GM18526 (cell line): ENCODE results near the gene TNFRSF18.

Experiments
- POLR2A ChIP-seq: IDR thresholded peaks from 3 replicates; pipeline ENCODE4 v1.6.1; 2011; ENCODE audit not compliant: insufficient read length; ENCODE audit errors: extremely low read depth

Gene TNFRSF18

DNA sequence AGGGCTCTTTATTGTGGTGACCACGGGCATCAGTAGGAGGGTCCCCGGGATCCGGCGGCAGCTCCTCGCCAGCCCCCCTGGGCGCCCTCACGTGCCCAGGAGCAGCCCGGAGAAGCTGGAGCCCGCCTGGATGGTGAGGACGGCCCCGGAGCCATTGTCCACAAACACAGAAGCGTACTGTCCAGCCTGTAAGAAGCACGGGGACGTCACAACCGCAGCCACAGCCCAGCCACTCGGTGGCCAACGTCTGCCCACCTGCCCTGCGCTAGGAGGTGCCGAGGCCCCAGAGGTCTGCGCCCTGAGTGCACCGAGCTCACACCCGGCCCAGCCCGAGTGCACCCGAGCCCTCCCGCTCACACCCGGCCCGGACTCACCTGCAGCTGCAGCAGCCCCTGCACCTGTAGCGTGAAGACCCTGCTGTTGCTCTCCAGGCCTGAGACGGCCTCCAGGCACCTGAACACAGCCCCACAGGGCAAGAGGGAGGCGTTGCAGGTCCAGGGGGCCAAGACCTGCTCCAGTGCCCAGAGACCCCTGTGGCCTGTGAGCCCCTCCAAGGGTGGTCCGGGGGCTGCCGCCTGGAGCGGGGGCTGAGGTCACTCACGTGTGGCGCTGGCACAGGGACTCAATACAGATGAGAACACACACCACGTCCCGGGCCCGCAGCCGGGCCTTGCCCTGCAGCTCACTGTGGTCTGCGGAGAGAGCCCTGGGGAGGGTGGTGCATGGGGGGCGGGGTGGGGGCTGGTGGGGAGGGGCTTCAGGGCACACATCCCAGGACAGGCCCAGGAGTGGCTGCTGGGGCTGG lies 36.3 kb upstream of the TNFRSF18 start:
- no peak for TF ChIP-seq POLR2A

DNA sequence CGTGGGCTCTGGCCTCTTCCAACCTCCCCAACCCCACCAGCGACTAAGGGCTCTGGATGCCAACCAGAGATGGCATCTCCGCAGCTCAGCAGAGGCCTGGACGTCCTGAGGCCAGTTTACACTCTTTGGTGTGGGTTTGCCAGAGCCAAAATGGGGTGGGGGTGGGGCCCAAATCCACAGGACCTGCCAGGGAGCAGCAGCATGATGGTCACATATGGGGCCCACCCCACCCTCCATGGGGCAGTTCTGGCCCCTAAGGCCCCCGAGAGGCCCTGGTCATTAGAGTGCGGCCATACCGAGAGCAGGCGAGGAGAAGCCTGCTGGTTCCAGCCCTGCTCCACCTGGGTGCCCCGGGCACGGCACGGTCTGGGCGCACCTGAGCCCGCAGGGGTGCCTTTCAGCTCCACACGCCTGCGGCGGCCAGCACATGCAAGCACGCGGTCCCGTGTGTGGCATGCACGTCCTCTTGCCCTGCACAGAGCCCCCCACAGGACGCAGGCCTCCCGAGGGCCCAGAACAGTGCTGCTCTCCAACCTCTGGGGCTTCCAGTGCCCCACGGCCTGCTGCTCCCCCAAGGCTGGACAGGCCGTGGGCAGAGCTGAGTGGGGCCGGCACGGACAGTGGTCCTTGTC lies 35.3 kb upstream of the TNFRSF18 start:
- no peak for TF ChIP-seq POLR2A

DNA sequence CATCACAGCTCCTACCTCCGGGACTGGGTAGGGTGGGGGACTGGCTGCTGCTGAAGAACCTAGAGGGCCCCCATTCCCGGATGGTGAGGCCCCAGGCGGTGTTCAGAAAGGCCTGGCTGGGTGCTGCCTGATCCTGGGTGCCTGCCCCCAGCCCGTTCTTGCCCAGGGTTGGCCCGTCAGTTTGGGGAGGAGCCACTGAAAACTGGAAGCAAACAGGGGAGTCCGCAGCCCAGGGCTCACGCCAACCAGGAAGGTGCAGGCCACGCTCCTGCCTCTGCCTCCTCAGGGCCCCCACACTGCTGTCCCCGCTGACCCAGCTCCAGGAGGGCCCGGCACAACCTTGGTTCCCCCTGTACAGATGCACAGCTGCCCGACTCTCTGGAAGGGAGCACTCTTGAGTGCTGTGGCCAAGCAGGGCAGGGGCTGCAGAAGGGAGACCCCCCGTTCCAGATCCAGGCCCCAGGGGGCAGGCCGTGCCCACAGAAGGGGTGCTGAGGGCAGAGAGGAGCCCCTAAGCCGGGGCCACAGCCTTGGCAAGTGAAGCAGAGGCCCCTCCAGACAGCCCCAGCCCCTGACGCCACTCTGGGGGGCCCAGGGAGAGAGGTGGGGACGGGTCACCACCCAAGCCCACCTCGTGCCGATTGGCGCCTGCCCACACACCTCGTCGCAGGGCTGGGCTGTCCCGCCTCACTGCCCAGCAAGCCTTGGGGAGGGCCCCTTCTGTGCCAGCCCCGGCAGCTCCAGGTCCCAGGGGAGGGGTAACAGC lies 34.6 kb upstream of the TNFRSF18 start:
- no peak for TF ChIP-seq POLR2A

DNA sequence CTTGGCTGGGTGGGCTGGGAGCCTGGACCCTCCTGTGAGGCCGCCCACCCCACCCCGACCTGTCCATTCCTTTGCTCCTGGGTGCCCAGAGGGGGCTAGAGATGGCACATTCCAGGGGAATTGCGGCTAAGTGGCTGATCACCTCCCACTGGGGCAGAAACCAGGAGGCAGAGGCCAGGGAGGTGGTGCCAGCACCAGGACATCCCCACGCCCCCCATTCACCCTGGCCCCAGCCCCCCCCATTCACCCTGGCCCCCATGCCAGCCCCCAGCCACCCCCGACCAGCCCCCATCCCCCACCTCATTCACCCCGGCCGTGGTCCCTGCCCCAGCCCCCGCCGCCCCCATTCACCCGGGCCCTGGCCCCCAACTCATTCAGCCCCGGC lies 33.9 kb upstream of the TNFRSF18 start:
- TF ChIP-seq POLR2A: no peak

DNA sequence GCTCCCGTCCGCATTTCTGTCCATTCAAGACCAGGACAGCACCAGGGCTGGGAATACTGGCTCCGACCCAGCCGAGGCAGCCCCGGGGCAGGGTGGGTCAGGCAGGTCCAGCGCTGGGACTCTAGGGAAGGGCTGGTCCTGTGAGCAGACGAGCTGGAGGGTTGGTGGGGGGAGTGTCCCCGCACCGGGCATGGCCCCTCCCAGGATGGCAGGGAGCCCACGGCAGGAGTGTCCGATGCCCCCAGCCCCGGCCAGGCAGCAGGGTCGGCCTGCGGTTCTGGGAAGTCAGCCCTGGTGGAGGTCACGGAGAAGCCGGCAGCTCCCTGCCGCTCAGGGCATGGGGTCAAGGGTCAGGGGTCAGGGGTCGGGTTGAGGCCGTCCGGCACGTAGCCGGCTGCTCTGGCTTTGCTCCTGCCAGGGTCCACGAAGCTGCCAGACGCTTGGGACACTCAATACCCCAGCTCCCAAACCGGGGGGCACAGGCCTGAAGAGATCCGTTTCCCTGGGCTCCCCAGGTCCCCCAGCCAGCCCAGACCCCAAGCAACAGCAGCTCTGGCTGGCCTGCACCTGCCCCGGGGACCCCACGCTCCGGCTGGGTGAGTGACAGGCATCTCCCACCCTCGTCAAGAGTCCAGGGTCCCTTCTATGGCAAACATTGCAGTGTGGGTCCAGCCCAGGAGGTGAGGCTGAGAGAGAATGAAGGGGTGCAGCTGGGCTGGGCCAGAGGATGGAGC lies 33.4 kb upstream of the TNFRSF18 start:
- TF ChIP-seq POLR2A: no peak

DNA sequence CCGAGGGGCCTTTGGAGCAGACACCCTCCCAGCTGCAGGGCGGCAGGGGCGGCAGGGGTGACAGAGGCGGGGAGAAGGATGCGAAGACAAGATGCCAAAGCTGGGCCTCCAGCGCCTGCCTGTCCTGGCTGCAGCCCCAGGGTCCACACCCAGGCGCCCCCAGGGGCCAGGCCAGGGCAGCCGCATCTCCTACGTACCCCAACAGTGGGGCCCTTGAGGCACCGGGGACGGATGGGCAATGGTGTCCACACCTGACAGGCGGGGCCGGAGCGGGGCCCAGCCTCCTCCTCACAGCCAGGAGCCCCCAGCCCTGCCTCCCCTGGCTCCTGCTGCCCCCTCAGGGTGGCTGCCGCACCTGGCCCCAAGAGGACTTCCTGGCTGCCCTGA lies 32.8 kb upstream of the TNFRSF18 start:
- no peak for TF ChIP-seq POLR2A

DNA sequence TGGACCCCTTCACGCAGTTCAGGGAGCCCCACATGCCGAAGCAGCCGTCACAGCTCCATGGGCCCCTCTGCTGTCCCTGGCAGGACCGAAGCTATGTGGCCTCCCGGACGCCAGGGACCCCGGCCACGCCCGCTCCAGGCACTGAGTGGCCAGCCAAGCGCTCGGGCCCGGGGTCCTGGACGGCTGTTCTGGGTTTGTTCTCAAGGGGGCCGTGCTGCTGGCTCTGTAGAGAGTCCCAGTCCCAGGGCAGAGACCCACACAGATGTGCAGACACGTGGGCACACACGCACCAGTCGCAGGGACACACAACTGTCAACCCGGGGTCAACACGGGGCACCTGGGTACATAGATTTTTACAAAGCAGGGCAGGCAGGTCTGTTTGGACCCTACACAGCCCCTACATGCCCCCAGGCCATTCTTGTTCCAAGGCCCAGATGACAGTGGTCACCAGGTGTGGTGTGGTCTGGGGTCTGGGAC lies 32.3 kb upstream of the TNFRSF18 start:
- TF ChIP-seq POLR2A: no peak

DNA sequence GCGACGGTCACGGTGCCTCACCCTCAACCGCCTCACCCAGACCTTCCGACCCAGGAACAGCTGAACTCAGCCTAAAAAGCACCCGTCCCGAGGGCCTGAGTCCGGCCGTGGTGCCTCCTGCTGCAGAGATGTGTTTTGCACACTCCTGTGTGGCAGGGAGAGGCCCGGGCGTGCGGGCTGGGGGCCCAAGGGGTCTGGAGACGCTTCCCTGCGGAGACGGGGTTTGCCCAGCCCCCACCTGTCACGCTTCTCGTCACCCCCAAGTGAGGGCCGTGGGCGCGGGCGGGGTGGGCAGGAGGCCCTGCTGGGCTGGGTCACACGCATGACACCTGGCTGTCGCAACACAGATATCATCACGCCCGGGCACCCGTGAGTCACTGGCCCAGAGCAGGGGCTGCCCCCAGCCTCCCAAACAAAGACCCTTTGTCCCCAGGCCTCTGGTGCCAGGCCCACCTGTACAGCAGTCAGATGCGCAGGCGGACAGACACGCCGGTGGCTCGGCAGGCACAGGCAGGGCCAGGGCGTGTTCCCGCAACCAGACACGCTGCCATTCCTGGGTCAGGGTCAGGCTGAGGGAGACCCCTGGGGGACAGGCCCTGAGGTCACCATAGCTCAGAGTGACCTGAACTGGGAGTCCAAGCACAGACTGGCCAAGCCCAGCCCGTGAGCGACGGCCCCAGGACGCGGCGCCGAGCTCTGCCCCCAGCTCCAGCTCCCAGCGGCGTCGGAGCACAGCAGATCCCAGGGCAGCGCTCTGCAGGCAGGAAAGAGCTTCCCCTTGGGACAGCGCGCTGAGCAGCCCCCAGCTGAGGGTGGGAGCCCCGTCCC lies 31.7 kb upstream of the TNFRSF18 start:
- TF ChIP-seq POLR2A: no peak

DNA sequence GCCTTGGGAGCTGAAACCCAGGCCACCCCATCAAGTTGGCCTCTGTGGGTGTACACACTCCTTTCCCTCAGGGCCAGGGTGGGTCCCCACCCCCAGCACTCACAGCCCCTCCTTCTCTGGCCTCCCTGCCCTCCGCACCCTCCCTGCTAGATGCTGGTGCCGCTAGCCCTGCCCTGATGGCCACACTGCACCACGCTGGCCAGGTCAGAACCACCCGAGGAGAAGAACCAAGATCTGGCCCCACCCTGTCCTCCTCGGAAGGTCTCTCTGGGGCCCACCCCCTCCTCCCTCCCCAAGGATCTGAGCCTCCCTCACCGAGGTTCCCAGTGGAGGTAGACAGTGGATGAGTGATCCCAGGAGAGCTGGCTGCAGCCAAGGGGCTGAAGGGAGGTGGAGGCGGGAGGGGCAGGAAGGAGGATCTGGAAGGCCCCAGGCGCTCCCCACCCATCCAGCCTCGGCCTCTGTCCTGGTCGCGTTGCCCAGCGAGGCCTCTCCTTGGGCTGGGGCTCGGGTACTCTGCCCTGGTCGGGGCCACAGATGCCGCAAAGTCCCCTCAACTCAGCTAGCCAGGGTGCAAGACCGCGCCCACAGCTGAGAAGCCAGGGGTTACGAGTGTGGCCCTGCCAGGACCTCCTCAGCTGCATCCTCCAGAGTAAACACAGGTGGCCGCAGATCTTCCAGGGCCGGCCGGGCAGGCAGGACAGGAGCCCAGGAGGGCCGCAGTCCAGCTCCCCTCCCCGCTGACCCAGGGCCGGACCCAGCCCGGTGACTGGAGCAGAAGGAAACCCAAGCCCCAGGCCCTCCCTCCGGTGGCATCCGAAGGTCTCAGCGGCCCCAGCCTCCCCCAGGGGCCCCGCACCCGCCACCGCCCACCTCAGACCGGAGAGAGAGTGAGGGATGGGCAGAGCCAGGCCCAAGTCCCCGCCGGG lies 30.8 kb upstream of the TNFRSF18 start:
- no peak for TF ChIP-seq POLR2A

DNA sequence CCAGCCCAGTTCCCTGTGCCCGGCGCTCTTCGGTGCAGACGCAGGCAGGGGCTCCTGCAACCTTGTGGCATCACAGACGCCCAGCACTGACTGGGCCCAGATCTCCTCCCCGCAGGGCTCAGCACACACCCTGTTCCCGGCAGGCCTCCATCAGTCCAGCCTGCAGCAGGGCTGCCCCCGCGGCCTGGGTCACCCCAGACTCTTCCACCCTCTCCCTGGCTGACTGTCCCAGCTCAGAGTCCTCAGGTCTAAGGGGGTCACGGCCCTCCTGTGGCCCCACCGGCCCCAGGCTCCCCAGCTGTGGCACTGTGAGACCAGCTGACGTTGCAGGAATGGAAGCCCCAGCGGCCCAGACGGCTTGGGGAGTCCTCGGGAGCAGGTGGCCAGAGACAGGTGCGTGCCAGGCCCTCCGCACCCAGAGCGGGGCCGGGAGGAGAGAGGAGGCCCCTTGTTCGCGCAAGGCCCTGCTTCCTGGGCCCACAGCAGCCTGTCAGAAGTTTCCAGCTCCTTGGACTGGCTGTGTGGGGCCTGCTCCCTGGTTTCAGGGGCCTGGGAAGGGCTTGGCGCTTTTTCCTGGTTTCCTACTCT lies 29.9 kb upstream of the TNFRSF18 start:
- TF ChIP-seq POLR2A: no peak

DNA sequence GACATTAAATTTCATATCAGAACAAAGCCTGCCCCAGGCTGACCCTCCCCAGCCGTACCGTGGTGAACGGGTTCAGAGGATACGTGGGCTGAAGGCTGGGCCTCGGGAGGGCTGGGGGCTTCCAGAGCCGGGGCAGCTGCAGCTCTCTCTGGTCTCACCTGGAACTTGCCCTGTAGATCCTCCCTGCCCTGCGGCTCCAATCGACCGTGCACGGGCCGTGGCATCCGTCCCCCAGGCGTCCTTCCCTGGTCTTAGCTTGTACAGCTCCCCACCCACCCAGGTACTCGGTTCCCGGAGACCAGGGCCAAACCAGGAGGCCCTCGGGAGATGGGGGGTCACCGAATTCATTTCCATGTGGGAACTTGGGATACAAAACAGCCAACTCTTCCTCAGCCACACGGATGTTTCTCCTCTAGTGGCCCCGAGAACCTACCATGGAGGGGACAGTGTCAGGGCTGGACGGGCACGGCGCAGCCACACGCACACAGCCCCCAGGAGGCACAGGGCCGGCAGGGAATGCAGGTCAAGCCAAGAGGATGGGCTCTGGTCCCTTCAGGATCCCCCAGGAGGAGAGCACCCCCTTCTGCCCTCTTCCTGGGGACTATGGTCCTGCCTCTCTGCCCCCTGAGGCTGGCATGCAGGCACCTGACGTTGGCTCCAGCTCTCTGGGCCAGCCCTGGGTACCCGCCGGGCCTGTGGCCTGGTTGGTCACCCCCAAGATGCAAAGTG lies 28.8 kb upstream of the TNFRSF18 start:
- no peak for TF ChIP-seq POLR2A

DNA sequence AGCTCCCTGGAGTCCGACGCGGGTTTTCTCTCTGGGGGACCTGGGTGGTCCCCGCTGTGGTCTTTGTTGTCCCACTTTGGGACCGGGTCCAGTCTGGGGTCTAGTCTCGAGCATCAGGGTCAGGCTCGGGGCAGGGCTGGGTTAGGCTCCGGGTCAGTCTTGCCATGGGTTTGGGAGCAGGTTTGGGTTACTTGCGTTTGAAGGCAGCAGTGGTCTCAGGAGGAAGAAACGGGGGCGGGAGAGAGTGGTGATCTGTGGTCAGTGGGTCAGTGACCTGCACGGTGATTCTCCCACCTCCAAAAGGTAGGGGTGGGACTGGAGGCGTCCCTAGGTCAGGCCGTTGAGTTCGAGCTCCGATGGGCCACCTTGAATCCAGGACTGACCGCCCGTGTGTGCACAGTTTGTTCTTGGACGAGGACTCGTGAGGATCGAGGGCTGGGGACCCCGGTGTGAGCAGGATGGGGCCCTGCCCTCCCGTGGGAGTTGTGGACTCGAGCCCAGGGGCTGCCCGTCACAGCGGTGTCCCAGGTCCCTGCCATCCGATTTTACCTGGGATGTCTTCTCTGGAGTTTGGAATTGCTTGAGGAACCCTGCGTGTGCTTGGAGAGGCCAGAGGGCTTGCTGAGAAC lies 27.9 kb upstream of the TNFRSF18 start:
- TF ChIP-seq POLR2A: no peak
